HG02970 (cell line): Measurements from ENCODE around the gene CSNK2A3.

Experiments used
- ATAC-seq: cut with Tn5 transposase; IDR thresholded peaks from one replicate; pipeline ENCODE4 v1.9.1; 2021; ENCODE audit warnings: mild to moderate bottlenecking, moderate library complexity, moderate number of reproducible peaks; ENCODE audit not compliant: unreplicated experiment, low FRiP score

The CSNK2A3 gene

GRCh38 chr11:11304550-11304949, 48.5 kb downstream of the CSNK2A3 start:
- ATAC-seq: no peak

- ATAC-seq: no peak
These were observed 50.5 kb downstream of the CSNK2A3 start for GRCh38 chr11:11302565-11302964.
